ENCODE measurements around the gene NT5M.

The NT5M gene

DNA sequence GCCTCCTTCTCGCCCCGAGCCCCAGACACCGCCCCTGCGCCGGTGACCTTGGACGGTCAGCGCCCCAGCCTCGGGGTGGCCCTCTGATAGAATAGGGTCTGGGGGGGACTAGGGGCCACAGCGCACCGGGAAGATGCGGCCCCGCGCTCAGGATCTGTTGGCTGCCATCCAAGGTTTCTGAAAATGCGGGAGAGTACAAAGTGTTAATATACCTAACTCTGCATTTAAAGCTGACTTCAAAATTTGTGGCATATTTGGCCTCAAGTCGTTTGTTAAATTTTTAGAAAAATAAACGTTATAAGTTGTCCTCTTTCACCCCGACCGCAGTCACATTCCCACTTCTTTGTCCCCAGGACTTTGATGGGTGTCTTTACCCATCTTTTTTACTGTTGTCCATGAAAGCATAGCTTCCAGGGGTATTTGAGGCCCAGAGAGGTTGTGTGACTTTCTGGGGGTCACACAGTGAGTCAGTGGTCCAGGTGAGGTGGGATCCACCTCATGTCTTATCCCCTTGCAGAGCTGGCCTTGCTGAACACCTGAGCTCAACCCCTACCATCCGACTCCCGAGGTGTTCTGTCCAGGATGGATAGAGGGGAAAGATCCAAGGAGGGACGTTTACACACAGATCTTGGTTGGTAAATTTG, 796 bp downstream of the NT5M start:
- no peak for DNase-seq

DNA sequence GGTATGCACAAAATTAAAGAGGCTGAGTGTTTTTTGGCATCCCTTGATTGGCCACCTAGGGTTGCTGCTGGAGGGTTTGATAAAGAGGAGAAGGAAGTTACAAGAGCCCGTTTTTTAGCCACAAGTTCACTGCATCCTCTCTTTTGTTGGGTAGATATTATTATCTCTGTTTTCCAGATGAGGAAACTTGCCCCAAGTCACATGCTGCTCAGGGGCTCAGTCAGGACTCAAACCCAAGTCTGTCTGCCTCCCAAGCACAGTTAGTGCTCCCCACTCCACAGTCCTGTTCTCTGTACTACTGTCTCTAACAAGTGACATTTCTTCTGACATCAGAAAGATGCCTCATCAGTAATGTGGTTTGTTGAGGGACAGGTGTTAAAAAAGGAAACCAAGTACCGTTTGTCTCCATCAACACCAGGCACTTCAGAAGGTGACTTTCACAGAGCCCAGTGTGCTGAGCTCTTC, 1.4 kb downstream of the NT5M start:
- DNase-seq: no peak

DNA sequence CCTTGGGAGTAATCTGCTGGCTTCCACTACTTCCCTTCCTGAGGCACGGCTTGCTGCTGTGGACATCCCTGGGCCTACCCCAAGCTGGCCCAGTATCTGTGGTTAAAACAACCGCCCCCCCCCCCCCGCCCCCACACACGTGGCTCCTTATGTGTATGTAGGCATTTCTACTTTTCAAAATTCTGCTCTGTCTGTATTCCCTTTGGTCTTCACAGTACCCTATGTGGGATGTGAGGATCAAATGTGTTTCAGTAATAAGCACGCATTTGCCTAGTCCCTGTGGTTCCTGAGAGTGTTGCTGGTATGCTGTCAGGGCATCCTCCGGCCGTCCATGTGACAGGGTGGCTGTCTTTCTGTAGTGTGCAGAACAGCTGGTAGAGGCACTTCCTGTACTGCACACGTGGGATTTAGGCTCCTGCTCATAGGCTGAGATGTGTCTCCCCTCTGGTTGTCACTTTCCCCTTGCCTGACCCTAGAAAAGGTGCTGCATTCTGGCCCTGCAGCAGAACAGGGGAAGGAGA, 2.2 kb downstream of the NT5M start:
- peak; percentile 86 for DNase-seq

DNA sequence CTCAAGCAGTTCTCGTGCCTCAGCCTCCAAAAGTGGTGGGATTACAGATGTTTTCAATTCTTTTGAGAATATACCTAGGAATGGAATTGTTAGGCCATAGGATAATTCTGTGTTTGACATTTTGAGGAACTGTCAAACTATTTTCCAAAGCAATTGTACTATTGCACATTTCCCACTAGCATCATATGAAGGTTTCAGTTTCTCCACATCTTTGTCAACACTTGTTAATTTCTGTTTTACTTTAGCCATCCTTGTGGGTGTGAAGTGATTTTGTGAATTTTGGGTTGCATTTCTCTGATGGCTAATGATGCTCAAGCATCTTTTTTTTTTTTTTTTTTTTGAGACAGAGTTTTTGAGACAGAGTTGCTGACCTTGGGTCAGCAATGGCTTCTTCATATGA, 6.2 kb downstream of the NT5M start:
- DNase-seq: no peak

DNA sequence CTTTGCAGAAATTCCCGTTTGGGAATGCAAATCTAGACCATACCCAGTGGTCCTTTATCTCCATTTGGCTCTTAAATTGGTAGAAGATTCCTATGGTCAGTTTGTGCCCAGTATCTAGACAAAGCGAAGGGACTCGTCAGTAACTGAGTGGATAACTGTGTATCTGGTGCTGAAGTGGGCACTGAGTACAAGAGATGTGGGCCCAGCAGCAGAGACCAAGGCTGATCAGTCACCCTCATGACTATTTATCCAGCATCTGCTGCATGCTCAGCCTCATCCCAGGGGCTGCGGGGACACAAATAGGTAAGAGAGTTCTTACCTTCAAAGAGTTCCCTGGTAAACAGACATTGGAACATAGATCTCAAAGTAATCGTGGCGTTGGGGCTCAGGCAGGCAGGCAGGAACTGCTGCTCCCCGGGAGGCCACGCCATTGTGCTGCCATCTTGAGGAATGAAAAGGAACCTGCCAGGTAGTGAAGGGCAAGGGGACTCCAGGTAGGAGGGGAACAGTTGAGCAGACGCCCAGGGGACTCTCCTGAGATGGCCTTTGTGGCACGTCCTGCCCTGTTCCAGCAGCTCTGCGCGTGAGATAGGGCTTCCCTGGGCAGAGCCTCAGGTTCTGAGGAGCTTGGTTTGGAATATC, 10.3 kb downstream of the NT5M start:
- peak; percentile 65 for DNase-seq

DNA sequence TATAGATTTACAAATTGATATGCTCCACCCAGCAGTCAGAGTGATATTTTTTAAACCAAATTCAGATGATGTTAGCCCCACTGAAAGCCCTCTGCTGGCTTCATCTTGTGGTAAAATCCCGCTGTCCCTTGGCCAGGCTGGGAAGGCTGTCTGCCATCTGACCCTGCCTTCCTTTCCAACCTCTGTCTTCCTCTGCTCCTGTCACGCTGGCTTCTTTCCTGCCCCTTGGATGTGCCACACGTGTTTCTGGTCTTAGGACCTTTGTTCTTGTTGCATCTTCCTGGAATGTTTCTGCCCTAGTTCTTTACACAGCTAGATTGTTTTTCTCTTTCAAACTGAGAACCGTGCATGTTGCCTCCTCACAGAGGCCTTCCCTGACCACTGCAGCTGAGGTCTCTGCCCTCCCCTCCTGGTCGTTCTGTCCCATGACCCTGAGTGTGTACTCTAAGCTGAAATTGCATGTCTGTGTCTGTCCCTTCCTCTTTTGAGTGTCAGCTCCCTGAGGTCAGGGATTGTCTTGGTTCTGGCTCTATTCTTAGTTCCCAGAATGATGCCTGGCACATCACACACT, 11.4 kb downstream of the NT5M start:
- DNase-seq: no peak

DNA sequence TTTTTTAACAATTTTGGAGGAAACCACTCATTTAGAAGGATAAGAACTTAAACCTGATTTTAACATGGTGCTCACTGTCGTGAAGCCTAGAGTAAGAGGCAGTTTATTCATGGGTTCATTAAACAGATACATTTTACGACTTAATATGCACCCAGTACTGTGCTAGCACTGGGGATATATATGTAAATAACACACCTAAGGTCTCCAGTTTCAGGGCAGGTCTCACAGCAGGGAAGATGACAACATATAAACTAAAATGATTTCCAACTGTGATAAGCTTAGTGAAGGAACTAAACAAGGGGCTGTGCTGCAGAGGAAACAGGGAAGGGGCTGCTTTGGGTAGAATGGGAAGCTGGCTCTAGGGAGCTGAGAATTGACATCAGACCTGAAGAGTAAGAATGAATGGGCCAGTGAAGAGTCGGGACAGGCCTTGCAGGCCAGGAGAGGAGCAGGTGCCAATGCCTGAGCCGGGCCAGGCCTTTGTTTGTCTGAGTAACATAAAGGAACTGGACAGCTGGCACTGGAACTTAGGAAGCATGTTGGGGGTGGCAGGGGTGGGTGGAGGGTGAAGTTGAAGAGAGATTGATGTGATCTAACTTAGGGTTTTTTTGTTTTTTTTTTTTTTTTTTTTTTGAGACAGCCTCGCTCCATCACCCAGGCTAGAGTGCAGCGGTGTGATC, 12.1 kb downstream of the NT5M start:
- no peak for DNase-seq

DNA sequence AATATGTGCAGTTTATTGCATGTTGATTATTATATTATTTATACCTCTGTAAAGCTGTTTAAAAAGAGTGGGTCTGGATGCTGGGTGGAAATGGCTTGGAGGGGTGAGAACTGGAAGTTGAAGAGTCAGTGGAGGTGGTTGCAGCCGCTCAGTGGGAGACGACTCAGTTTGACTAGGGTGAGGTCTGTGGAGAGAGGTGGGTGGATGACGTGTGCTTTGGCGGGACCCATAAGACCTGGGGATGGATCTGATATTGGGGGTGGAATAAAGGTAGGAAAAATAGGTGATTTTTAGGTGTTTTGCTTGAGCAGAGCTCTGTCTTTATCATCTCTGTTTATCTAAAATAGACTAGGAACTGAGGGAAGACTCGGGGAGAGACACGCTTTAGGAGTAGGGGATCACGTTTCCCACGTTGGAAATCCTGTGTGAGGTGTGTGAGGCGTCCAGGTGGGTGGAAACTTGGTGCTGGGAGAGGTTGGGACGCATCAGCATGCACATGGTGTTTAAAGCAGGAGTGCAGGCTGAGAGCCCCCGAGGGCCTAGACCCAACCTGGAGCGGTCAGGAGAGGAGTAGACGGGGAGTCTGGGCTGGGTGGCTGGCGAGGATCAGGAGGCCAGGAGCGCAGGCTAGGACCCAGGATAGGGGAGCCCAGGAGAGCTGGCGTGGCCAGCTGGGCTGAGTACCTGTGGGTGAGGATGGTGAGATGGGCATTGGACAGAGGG, 17.2 kb downstream of the NT5M start:
- DNase-seq: no peak

DNA sequence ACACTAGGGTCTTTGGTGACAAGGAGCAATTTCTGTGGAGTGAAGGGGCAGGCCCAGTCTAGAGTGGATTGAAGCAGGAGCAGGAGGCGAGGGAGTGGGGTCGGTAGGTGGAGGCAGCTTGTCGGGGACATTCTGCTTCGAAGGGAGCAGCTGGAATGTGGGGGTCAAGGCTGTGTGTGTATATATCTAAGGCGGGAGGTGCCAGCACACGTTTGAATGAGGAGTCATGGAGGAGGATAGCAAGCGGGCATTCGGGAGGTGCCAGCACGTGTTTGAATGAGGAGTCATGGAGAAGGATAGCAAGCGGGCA, 17.7 kb downstream of the NT5M start:
- DNase-seq: no peak

DNA sequence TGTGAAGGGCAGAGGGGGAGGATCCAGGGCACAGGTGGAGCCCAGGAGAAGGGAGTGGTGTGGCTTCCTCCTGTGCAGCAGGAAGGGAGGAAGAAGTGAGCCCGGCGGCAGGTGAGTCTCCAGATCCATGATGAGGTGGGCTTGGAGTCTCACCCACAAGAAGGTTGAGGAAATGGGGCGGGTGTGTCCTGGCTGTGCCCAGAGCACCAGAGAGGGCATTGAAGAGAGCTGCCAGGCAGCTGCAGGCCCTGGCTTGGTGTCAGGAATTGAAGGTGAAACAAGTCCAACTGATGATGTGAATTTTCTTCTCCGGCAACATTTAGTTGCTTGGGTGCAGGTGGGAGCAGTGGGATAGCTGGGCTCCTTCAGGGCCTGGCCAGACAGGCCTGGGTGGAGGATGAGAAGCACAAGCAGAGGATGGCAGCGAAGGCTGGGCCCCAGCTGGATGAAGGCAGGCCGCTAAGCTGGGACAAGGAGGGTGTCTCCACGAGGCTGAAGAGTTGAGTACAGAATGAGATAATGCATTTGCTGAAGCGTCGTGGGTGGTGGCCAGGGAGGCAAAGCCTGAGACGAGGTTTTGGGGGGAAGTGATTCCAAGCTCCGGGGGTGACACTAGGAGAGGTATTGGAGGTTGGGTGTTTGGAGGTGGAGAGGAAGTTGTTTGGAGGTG, 18.3 kb downstream of the NT5M start:
- no peak for DNase-seq

DNA sequence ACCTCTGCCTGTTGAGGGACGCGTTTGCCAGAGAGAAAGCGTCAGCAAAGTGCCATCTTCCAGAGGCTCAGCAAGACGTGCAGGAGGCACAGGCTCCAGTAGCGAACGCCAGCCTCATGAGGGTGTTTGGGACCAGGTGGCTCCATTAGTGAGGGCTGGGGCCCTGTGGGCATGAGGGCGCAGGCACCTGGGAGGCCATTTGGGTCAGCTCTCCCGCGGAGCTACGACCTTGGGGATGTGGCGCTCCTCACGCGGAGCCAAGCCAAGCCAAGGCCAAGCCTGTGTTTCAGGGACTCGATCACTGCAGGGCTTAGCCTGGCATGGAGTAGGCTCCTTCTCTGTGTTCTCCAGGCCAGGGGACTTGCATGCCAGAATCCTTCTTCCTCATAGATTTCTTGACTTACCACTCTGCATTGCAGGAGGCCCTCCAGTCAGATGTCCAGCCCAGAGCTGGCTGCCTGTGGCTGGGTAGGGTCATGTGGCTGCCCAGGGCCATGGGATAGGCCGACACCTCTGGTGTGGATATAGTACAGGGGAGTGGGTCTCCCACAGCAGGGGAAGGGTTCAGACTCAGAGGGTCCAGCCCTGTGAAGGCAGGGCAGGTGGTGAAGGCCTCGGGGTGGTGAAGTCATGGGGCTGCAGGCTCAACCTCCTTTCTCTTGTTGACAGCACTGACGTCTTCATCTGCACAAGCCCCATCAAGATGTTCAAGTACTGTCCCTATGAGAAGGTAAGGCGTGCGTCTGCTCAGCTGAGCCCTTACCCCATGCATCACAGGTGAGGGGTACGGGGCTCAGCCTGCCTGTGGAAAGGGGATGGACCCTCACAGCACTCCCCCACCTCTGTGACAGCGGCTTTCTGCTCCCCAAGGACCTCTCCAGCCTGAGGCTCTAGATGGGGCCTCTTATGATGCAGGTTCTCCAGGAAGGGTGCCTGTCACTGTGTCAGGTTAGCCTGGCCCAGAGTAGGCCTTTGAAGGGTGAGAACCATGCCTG, 19.6 kb downstream of the NT5M start:
- no peak for DNase-seq

DNA sequence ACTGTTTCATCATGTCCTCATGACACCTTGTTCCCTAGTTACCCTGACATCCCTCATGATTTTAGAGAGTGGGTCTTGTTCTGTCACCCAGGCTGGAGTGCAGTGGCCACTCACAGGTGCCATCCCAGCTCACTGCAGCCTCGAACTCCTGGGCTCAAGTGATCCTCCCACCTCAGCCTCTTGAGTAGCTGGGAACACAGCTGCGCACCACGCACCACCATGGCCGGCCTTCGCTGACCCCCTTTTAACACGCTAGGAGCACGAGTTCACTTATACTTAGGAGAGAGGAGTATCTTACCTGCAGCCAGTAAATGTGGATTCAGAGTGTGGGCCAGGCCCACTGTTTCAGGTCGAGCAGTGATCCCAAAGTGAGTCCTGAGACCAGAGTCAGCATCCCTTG, 21.4 kb downstream of the NT5M start:
- no peak for DNase-seq

DNA sequence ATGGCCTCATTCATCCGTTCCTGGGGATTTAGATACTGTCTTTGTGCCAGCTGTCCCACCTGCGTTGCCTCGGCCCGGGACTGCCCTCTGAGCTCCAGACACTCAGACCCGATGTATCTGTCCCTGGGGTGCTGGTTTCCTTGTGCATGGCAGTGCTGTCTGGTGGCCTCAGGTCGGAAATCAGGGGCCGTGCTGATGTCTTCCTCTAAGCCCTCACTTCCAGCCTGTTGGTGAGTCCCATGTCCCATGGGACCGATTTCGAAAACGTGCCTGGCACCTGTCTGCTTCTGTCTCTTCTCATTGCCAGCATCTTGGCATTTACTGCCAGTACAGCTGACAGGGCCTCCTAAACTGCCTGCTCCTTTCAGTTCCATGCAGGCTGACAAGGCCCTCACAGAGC, 22.1 kb downstream of the NT5M start:
- no peak for DNase-seq

DNA sequence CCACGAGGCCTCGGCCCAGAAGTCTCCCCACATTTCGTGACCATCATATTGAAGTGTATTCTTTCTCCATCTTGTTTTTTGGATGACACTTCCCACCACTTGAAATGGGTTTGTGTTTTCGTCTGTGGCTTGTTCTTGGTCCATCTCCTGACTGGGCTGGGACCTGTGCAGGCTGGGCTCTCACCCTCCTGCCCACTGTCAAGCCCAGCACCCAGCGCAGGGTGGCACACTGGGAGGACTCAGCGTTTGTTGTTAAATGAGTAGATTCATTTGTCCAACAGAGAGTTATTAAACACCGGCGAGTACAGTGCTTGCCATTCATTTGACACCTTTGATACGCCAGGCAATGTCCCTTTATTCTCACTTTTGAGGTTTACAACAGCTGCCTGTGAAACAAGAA, 22.6 kb downstream of the NT5M start:
- DNase-seq: no peak

DNA sequence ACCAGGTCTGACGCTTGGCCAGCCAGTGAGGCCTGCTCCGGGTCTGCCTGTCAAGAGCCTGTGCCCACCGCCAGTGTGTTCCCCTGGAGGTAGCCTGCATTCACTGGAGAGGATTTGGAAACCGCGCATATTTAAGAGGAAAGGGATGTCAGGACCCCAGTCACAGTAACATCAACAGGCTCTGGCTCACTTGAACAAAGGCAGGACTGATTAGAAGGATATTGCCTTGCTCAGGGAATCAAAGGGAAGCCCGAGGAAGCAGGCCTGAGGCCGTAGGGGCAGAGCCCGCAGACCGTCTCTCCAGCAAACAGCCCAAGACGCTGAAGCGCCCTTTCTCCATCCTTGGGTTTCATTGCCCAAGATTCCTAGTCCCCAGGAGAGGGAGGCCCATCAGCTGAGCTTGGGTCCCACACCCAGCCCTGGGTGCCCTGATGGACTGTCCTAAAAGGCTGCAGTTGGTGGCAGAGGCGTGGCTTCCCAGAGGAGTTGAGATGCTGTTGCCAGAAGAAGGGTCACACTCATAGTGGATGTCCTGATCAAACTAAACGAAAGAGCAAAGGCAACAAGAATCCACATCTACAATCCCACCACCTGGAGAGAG, 23.2 kb downstream of the NT5M start:
- no peak for DNase-seq

DNA sequence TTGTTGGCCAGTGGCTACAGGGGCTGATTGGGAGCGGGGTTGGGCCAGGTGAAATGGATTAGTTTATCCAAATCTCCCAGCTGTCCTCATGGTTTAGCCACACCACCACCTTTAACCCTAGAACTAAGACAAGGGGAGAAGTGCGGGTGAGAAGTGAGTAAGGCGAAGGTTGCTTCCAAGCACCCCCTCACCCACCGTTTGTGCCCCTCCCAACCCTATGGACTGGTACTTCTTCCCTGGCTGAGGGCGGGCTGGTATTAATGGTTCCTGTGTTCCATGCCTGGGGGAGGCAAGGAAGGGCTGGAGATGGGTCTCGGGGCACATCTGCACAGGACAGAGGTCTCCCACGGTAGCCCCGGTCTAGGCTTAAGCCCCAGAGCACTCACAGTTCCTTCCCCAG, 25.1 kb downstream of the NT5M start:
- DNase-seq: no peak

DNA sequence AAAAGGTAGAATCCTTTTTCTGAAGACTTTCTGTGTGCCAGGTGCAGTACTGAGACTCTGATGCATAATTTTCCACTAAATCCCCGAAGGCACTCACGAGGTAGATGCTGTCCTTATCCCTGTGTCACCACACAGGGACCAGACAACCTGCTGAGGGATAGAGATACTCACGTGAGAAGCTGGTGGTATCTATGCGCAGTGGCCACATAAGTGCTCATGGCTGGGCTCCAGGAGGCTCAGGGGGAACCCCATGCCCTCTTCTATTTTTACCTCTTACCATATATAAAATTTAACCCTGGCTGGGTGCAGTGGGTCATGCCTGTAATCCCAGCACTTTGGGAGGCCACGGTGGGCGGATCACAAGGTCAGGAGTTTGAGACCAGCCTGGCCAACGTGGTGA, 38.3 kb downstream of the NT5M start:
- no peak for DNase-seq

DNA sequence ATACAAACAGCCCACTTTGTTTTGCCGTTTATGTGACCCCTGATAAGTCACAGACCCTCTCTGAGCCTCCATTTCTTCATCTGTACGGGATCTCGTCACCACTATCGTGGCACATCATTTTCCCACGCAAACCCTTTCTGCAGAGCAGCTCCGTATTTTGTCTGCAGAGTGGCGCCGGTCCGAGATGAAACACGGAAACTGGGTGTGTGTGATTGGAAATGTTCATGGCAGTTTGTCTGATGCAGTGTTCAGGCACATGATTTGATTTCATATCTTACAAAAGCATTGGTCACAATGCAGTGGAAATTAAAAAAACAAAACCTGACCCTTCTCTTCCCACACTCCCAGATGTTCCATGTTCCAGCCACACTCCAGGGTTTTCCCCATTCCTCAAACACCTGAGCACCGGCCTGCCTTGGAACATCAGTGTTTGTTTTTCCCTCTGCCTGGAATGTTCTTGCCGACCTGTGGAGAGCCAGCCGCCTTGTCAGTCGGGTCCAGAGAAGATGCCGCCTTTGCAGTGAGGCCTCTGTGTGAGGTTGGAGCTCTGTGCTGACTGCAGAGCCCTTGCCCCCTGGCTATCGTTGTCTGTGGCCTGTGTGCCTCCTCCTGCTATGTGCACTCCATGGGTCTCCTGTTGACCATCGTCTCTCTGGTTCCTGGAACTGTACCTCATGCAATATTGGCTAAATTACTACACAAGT, 39.2 kb downstream of the NT5M start:
- DNase-seq: no peak

DNA sequence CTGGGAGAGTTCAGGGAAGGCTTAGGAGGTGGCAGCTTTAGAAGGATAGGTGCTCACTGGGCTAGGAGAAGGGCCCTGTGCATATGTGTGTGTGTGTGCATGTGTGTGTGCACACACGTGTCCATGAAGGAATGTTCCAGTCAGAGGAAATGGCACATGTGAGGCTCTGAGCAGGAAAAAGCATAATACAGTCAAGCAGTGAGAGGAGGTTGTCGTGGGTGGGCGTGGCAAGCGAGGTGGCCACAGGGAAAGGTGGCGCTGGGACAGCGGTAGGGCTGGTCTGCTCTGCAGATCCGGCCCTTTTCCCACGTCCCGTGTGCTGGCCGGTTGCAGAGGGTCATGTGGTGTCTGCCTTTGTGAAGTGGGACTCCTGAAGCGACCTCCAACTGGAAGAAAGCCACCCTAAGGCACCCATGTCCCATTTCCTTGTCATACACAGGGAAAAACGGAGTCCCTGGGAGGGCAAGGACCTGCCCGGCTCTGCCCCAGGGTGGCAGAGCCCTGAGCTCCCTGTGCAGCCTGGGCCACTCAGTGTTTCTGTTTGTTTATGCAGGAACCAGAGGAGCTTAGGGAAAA, 40.1 kb downstream of the NT5M start:
- no peak for DNase-seq

DNA sequence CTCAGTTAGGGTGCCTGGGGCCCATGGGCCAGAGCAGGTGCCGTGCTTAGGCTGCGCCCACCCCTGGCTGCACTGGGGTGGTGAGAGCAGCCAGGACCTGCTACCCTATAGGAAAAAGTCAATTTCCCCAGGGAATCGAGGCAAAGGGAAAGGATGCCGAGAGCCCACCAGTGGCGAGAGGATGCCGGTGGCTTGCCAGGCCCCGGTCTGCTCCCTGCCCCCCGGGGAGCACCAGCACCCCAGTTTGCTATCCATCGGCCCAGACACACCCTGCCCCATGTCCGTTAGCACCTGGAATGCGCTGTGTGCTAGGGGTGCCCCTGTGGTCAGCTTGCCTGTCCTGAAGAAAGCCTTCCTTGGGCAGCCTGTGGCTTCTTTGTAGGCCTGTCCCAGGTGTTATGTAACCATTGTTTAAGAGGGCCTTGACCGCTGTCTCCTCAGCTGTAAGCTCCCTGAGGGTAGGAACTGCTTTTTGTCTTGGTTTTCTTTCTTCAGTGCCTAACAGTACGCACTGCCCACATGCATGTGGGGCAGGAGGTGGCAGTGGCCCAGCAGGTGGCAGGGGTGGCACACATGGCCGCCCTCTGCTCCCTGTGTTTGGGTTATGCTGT, 40.8 kb downstream of the NT5M start:
- DNase-seq: no peak
